CD4-positive, alpha-beta T cell treated with Interleukin-15 for 1 hour (primary cell): ENCODE data around the gene CLCA4.
"Not testable (repeated sequence)": the region's sequence is repeated elsewhere in the genome, so short reads cannot be mapped to it uniquely, and the experiment has no call there.

ENCODE experiments used
- DNase-seq: peaks from one replicate; pipeline ENCODE4 v3.0.0-alpha.2; 2020

Gene CLCA4

DNA sequence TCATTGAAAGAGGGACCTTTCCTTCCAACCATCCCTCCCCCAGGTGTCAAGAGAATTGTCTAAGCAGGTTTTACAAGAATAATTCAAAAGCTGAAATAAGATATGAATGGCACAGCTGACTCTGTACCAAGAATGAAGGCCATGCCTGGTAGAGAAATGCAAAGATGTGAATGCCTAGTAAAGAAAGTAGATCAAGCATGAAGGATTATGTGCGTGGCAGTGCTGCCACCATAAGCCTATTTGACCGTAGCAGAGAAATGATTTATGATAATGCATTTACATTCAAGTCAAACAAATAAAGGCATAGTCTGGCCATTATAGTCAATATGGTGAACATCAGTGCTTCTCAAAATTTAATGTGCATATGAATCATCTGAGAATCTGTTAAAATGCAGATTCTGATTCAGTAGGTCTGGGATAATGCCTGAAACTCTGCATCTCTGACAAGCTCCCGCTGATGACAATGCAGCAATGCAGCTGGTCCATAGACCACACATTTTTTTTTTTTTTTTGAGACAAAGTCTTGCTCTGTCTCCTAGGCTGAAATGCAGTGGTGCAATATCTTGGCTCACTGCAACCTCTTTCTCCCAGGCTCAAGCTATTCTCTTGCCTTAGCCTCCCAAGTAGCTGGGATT is 16.6 kb upstream of the CLCA4 start:
- no peak for DNase-seq

DNA sequence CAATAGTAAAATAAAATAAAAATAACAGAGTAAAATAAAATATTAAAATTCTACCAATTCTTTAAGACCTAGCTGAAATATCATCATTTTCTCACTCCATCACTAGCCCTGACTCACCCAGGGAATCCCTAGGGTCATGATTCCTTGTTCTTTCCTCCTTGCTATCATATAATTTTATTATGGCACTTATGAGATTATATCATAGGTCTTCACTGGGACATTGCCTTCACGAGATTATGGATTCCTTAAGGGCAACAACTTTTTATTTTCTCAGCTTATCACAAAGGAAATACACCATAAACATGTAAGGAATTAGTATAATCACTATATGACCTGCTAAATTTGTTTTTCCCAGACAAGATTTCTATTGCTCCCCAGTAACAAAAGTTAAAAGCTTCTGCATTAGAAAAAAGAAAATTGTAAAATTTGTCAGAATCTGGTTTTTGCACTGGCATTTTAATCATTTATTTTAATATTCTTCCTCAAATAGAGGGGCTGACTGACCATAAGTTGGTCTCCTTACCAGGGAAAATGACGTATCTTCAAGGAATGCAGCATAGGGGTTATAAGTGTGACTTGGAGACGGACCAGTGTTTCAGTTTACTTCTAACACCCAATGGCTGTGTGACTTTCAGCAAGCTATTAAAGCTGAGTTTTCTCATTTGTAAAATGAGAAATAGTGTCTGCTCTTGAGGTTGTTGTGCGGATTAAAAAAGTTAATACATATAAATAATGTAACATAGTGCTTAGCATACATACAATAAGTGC is 8.8 kb upstream of the CLCA4 start:
- DNase-seq: no peak

DNA sequence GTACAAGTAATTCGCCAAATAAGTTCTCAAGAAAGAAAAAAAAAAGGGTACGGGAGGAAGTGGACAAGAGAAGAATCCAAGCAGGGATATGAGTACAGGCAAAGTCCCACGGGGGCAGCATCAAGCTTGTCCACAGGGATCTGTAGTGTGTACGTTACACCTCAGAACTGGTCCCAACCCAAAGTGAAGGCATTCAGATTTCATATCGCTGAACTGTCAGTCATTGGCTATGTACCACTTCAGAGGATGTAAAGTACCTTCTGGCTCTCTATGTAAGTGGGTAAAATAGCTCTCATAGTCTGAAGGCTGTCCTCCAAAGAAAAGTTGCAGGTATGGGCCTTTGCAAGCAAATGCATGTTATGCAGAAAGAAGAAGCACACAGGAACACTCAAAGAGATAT is 8.1 kb upstream of the CLCA4 start:
- DNase-seq: no peak

DNA sequence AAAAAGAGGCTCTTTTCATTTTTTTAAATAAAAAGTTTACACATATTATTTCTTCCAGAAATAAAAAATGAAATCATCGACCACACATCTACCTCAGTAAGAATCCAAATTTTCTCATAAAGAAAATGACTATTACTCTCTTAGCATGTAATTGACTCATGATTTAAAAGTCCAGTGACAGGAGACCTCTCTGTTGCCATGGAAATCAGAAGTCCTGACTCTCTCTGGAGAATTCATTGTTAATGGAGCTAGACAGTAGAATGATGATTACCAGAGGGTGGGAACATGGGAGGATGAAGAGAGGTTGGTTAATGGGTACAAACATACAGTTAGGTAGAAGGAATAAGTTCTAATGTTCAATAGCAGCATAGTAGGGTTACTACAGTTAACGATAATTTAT is 5.0 kb upstream of the CLCA4 start:
- no peak for DNase-seq

DNA sequence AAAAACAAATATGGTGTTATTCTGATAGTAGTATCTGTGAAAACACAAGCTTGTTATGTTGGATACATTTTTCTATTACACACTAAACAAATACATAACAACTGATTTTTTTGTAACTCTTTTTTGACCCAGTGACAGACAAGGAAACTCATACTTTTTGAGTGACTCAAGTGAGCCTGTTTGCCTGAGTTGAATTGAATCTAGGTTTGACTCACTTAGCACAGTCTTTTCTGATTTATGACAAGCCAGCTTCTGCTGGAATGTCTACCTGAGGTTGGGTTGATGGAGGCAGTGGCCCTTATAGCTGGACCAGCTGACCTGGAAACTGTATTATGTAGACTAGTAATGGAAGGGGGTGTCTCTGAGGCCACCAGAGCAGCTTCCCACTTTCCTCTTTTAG is 4.2 kb upstream of the CLCA4 start:
- DNase-seq: no peak

DNA sequence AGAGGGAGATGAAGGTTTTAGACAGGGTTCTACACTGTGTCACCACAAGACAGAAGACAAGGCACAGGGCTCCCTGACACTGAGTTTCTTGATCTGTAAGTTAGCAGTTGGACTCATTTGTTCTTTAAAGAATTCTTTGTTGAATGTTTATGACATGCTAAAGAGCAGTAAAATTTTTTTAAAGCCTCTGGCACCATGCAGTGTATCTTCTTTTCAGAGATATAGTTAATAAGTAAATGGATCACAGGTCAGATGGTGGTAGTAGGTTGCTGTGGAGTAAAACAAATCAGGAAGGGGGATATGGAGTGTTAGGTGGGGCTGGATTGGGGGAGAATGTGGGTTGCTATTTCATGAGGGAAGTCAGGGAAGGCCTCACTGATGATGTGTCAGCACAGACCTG is 2.0 kb downstream of the CLCA4 start:
- no peak for DNase-seq

DNA sequence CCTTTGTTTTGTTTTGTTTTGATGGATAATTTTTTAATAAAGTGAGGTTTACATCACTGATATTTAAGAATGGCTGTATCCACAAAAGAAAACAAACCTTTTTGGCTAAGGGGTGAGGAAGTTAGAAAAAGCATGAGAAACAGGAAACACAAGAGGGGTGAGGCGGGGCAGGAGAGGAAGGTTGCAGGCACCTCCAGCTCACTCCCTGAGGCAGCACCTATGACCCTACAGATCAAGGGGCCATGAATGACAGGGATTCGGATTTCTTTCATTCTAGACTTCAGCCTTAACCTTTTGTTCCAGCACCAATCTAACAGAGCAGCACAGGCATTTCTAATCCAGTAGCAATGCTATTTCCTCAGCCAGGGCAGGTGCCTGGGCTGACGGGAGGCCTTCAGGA is 4.4 kb downstream of the CLCA4 start:
- no peak for DNase-seq

DNA sequence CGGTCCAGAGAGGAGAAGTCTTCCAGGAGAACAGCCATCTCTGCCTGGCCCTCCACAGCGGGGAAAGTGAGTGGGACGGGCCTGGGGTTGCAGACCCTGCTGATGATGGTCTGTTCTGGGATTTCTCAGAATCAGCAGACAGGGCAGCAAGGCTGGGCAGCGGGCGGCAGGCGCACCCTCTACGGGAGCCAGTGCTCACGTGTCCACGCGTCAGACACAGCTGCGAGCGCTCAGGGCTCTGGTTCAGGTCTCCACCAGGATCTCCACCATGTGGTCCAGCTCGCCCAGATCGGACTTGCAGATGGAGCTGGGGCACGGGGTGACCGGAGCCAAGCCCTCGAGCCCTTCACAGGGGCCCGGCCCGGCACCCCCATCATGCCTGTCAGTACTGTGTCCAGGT is 5.5 kb downstream of the CLCA4 start:
- no peak for DNase-seq

DNA sequence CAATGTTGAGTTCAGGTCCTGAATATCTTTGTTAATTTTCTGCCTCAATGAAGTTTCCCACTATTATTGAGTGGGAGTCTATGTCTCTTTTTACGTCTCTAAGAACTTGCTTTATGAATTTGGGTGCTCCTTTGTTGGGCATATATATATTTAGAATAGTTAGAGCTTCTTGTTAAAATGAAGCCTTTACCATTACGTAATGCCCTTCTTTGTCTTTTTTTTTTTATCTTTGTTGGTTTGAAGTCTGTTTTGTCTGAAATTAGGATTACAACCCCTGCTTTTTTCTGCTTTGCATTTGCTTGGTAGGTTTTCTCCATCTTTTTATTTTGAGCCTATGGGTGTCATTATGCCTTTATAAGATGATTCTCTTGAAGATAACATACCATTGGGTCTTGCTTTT is 10.9 kb downstream of the CLCA4 start:
- no peak for DNase-seq

DNA sequence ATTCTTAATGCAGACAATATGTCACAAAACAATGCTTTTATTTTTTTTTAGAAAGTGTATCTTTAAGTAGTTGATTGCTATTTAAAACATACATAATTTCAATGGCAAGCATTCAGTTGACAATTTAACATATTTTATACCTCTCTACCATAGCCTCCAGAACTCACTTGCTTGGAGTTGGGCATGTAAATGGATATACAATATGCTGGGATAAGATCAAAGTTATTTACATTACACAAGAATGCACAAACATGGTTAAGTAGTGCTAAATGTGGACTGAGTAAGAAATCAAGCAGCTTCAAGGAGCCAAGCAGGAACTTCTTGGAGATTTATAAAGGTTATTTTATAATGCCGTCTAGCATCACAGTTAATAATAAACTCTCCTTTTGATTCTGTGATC is 17.0 kb downstream of the CLCA4 start:
- DNase-seq: no peak

DNA sequence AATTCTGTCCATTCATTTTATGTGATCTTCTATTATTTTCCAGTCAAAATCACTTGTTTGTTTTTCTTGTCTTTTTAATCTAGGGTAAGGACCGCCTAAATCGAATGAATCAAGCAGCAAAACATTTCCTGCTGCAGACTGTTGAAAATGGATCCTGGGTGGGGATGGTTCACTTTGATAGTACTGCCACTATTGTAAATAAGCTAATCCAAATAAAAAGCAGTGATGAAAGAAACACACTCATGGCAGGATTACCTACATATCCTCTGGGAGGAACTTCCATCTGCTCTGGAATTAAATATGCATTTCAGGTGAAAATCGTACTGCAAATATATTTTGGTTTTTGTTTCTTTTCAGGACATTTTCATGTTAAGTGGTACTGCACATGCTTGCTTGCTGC is 20.5 kb downstream of the CLCA4 start:
- no peak for DNase-seq

DNA sequence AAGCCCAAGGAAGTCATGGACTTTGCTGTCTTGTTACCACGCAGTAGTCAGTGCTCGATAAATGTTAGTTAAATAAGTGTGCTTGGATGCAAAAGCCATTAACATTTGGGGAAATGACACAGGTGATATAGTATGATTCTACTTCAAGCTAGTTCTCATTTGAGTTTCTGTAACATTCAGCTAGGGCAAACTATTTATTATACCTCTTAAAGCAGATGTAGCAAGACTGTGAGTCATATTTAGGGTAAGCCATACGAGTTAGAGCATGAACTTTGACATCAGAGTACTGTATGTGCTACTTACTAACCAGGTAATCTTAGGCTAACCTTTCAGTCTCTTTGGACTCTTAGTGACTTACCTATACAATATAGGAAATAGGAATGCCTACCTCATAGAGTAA is 21.0 kb downstream of the CLCA4 start:
- no peak for DNase-seq

DNA sequence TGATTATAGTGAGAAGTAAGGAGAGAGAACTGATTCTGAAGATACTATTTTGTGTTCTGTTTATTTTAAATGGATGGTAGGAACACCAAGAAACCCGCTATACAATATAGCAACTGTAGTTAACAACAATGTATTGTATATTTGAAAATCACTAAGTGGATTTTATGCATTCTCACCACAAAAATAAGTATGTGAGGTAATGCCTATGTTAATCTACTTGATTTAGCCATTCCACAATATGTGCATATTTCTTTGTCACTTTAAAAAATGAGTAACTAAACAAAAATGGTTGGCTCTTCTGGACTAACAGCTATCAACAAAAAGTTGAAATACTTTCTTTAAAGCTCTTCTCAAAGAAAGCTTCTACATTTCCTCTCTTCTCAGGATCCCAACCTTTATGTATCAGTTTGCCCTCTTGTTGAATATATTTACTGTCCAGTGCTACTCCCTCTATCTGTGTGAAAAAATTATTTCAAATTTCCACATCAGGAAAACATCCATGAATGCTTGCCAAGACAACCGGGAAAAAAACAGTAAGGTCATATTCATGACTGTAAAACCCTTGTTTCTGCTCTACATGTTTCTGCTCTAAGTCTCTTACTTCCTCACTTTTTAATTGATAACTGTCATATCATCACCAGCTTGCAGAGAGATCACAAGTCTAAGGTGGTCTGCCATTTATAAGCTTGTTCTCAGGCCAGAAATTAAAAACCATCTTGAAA is 27.0 kb downstream of the CLCA4 start:
- no peak for DNase-seq

DNA sequence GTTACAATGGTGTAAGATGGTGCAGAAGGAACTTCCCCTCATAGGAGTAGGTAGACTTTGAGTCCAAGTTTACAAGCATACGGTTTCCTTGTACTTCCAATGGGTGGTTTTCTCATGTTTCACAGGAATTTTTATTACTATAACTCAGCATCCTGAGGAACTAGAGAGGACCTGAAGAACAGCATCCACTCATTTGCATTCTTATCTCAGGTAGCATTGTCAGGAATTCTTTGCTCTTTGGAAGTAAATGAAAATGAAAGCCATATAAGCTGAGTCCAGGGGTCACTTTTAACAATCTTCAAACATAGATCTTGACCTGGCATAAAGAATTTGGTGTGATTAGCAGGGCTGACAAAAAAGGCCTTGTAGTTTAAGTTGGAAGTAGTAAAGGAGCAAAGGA is 34.4 kb downstream of the CLCA4 start:
- no peak for DNase-seq

DNA sequence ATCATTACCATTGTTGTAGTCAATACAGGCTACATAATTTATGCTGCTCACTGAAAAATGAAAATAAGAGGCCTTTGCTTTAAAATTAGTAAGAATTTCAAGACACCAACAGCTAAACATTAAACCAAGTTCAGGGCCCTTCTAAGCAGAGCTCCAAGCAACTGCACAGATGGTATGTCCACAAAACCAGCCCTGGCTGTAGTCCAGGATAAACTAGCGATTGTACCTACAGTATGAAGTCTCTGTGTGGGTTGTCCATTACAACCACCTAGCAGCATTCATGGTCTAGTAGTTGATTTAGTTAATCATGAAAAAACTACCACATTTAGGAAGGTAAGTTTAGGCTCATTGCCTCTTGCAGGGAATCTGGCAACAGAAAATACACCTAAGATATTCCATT is 35.3 kb downstream of the CLCA4 start:
- no peak for DNase-seq

DNA sequence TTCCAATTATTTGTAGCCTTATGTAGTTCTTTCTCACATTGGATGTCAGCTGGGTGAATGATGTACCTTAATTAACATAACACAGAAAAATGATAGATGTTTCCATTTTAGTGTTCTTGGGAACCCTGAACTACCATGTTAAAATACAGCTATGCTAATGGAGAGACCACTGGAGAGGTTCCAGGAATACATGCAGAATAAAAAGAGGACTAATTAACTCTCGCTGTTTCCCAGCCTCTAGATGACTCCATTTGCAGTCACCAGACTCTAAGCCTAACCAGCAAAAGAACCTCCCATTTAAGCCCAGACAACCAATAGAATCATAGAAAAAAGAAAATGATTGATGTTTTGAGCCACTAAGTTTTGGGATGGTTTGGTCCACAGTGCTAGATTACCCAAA is 36.2 kb downstream of the CLCA4 start:
- no peak for DNase-seq

DNA sequence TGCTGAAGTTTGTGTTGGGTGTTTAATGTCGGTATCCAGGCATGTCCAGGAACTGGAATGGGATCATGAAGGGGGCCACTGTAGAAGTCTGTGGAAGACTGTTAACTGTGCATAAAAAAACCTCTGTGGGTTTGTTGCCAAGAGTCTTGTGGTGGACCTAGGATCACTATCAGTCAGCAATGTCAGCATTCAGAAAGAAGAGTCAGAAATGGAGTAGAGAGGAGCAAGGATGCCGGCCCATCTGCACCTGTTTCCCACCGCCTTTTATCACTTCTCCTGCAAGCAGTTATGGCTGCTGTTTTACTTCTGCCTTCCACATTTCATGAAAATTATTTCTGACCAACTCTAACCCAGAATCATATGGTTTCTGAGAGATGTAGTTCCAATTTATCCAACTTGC is 36.7 kb downstream of the CLCA4 start:
- DNase-seq: no peak

DNA sequence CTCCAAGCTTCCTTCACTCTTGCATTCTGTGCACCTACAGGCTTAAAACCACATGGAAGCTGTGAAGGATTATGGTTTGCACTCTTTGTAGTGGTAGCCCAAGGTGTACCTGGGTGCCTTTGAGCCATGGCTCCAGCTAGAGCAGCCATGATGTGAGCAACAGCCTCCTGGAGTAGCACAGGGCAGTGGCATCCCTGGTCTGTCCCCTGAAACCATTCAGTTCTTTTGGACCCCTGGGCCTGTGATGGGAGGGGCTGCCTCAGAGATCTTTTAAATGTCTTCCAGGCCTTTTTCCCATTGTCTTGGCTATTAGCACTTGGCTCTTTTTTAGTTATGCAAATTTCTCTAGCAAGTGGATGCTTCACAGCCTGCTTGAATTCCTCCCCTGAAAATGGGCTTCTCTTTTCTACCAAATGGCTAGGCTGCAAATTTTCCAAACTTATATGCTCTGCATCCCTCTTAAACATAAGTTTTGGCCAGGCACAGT is 47.4 kb downstream of the CLCA4 start:
- DNase-seq: no peak

DNA sequence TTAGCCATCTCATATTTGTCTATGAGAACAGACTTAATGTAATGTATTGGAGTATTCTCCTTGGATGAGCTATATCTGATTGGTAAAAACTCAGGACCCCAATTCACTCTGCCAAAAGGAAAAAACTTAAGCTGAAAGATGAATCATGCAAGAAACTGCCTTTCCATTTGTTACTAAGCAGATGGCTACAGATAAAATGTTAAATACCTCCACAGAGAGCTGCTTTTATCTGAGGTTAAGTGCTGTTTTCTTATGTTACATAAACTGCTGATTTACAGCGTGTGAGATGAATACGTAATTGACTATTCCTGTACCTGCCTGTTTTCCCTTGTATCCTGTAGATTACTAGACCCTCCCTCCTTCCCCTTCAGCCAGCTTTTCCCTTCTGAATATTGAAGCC is 49.3 kb downstream of the CLCA4 start:
- no peak for DNase-seq

DNA sequence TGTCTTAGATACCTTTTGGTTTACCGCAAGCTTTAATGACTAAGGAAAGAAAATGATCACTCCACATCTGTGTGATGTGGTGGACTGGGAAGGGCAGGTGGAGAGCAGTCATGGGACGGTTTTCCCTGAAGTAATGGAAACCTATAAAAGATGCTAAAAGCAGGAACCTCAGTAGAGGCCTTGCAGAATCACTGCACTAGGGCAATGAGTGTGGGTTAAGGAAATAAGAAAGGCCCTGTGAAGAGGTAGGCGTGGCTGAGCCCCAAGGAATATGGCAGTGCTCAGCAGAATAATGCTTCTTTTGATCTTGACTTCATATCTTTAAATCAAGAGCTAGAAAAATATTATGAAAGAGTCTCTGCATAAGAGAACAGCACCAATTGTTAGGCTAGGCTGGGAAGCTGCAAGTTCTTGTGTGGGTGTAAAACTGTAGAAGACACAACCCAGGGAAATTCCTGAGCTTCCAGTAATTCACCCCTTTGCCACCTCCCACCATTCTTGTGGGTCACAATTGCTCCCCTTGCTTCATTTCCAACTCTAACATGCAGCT is 49.9 kb downstream of the CLCA4 start:
- DNase-seq: no peak

DNA sequence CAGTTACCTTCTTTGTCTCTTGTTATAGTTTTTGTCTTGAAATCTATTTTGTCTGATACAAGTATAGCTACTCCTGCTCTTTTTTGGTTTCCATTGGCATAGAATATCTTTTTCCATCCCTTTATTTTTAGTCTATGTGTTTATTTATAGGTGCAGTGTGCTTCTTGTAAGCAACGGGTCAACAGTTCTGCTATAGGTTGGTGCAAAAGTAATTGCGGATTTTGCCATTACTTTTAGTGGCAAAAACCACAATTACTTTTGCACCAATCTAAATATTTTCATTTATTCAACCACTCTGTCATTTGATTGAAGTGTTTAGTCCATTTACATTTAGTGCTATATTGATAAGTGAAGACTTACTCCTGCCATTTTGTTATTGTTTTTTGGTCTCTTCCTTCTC is 59.2 kb downstream of the CLCA4 start:
- DNase-seq: not testable (repeated sequence)

DNA sequence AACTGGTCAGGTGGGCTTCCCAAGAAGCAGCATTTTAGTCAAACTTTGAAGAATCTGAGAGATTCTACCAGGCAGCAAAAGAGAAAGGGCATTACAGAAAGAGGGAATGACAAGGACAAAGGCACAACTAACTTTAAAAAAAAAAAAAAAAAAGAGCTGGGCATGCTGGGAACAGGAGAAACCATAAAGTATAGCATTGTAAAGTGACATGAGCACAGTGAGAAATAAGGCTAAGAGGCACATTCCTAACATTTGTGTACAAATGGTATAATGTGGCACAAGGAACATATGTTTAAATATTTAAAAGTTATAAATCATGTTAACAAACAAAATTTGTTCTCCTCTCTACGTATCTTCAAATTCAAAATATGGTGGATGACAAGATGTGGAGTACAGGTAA is 69.6 kb downstream of the CLCA4 start:
- no peak for DNase-seq

DNA sequence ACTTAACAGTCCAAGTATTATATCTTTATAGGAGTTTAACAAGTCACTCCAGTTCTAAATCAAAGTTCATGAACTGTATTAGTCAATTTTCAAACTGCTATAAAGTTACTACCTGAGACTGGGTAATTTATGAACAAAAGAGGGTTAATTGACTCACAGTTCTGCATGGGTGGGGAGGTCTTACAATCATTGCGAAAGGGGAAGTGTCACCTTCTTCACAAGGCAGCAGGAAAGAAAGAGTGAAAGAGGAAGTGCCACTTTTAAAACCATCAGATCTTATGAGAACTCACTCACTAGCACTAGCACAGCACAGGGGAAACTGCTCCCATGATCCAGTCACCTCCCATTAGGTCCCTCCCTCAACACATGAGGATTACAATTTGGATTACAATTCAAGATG is 70.0 kb downstream of the CLCA4 start:
- DNase-seq: peak; percentile 51

DNA sequence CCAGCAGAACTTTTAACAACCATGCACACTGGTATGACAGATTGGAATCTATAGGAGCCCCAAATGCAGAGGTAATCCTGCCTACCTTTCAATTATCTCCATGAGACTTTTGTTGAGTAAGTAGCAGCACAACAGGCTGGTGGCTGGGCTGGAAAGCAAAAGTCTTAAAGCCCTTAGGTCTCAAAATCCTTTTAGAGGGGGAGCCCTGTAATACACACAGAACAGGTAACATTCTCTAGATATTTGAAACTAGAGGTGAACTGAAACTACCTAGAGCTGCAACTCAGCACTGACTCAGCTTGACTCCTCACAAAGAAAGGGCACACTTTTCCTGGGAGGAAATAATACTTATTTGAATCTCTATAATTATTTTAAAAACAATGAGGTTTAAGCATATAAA is 71.5 kb downstream of the CLCA4 start:
- no peak for DNase-seq
